GF-D8 (cell line): Measurements from ENCODE around the gene SND1.

Experiments used
- DNase-seq: peaks from one replicate; lab custom pipeline; 2025; lab: John Stamatoyannopoulos, UW

The SND1 gene

GRCh38 chr7:127998671-127999070 is 346.7 kb downstream of the SND1 start:
- no peak for DNase-seq

- DNase-seq, result no peak
Measured at GRCh38 chr7:128000048-128000447, 348.1 kb downstream of the SND1 start.

GRCh38 chr7:128000854-128001265 is 348.9 kb downstream of the SND1 start:
- no peak for DNase-seq

GRCh38 chr7:128003167-128003566 is 351.2 kb downstream of the SND1 start:
- DNase-seq, result no peak

GRCh38 chr7:128003787-128004186 is 351.8 kb downstream of the SND1 start:
- DNase-seq, result peak; percentile 16

- DNase-seq, result no peak
Measured at GRCh38 chr7:128004623-128005022, 352.6 kb downstream of the SND1 start.

GRCh38 chr7:128005117-128005516 is 353.1 kb downstream of the SND1 start:
- no peak for DNase-seq

GRCh38 chr7:128005759-128006159 is 353.8 kb downstream of the SND1 start:
- no peak for DNase-seq

- DNase-seq, result no peak
Measured at GRCh38 chr7:128006550-128007302, 354.7 kb downstream of the SND1 start.

GRCh38 chr7:128007303-128007680 is 355.3 kb downstream of the SND1 start:
- DNase-seq, result no peak

- no peak for DNase-seq
Measured at GRCh38 chr7:128008141-128008540, 356.1 kb downstream of the SND1 start.

GRCh38 chr7:128008744-128009143 is 356.8 kb downstream of the SND1 start:
- DNase-seq, result no peak

- DNase-seq, result no peak
Measured at GRCh38 chr7:128010391-128011127, 358.6 kb downstream of the SND1 start.

- DNase-seq, result no peak
Measured at GRCh38 chr7:128011131-128011661, 359.2 kb downstream of the SND1 start.

- DNase-seq, result no peak
Measured at GRCh38 chr7:128014811-128015210, 362.8 kb downstream of the SND1 start.

GRCh38 chr7:128017460-128017859 is 365.5 kb downstream of the SND1 start:
- DNase-seq, result no peak

GRCh38 chr7:128017862-128018845 is 366.2 kb downstream of the SND1 start:
- no peak for DNase-seq

GRCh38 chr7:128019288-128019687 is 367.3 kb downstream of the SND1 start:
- no peak for DNase-seq

GRCh38 chr7:128020159-128020558 is 368.2 kb downstream of the SND1 start:
- no peak for DNase-seq

GRCh38 chr7:128021366-128021765 is 369.4 kb downstream of the SND1 start:
- no peak for DNase-seq

GRCh38 chr7:128022631-128023532 is 370.9 kb downstream of the SND1 start:
- DNase-seq, result peak; percentile 8
